ENCODE data around the gene FAM9C. TPM values are rescaled to one million over a fixed set of nuclear protein-coding genes. Genes with fewer than 3 reads are reported as not detected.
A peak's percentile ranks its signal among the peaks of the same experiment; 100 is the strongest.

FAM9C gene
- total RNA-seq, 1 donor: not detected

- TF ChIP-seq CTCF (IDR thresholded peaks at IDR 0.05; ENCODE audit: insufficient read depth, low read length): no peak
- DNase-seq (ENCODE audit: low read depth): no peak
- H3K4me3 ChIP-seq (ENCODE audit: low read depth, low read length): no peak overlapping the region
Observed at GRCh38 chrX:13013363-13014110, 30.9 kb downstream of the FAM9C start.

- no peak overlapping the region for H3K4me3 ChIP-seq (ENCODE audit: low read depth, low read length)
- no peak for TF ChIP-seq CTCF (IDR thresholded peaks at IDR 0.05; ENCODE audit: insufficient read depth, low read length)
- no peak for DNase-seq (ENCODE audit: low read depth)
Observed at GRCh38 chrX:13010546-13010945, 33.9 kb downstream of the FAM9C start.

DNA sequence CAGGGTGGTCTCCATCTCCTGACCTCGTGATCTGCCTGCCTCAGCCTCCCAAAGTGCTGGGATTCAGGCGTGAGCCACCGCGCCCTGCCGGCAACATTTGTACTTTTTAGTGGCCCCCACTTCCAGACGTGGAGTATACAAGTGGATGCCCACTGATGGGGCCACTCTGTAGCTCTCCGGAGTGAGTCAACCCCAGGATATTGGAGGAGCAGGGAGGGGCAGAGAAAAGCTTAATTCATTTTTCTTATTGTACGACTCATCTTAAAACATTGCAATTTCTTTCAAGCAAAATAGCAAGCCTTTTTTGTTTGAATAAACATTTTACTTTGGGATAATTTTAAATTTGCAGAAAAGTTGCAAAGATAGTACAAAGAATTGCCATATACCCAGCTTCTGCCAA lies 34.6 kb downstream of the FAM9C start:
- DNase-seq (ENCODE audit: low read depth): no peak

DNA sequence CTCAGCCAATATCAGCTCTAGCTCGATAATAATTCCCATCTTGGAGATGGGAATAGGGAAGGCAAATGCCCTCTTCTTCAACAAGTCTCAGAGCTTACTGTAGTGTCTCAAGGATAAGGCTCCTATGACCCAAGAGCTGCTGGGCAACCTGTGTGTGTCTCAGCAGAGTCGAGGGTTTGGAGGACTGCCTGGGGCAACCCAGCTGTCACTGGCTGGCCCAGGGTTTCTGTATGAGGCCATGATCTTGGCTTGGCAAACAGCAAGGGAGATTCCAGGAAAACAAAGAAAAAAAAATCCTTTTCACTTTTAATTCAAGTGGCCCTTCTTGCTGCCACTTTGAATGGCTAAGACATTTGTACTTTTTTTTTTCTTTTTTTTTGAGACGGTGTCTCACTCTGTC lies 35.1 kb downstream of the FAM9C start:
- no peak for TF ChIP-seq CTCF (IDR thresholded peaks at IDR 0.05; ENCODE audit: insufficient read depth, low read length)
- DNase-seq (ENCODE audit: low read depth): peak; percentile 34
- no peak overlapping the region for H3K4me3 ChIP-seq (ENCODE audit: low read depth, low read length)

More for the DNA sequence above, 34.6 kb downstream of the FAM9C start:
- no peak overlapping the region for H3K4me3 ChIP-seq (ENCODE audit: low read depth, low read length)
- TF ChIP-seq CTCF (IDR thresholded peaks at IDR 0.05; ENCODE audit: insufficient read depth, low read length): no peak

- no peak for DNase-seq (ENCODE audit: low read depth)
- no peak overlapping the region for H3K4me3 ChIP-seq (ENCODE audit: low read depth, low read length)
- no peak for TF ChIP-seq CTCF (IDR thresholded peaks at IDR 0.05; ENCODE audit: insufficient read depth, low read length)
Observed at GRCh38 chrX:13008851-13009250, 35.6 kb downstream of the FAM9C start.

- DNase-seq (ENCODE audit: low read depth): no peak
- H3K4me3 ChIP-seq (ENCODE audit: low read depth, low read length): no peak overlapping the region
- TF ChIP-seq CTCF (IDR thresholded peaks at IDR 0.05; ENCODE audit: insufficient read depth, low read length): peak; percentile 4
Observed at GRCh38 chrX:13008189-13008533, 36.3 kb downstream of the FAM9C start.
